Measurements from ENCODE around the gene CEACAM19. TPM values are rescaled to one million over a fixed set of nuclear protein-coding genes. Genes with fewer than 3 reads are reported as not detected.
"Not testable (repeated sequence)": the region's sequence is repeated elsewhere in the genome, so short reads cannot be mapped to it uniquely, and the experiment has no call there.

The CEACAM19 gene
- total and polyA plus RNA-seq, 5 experiments from 2014 or later, result 0.14 to 3.6 (median 1.9) TPM; not detected in 2

DNA sequence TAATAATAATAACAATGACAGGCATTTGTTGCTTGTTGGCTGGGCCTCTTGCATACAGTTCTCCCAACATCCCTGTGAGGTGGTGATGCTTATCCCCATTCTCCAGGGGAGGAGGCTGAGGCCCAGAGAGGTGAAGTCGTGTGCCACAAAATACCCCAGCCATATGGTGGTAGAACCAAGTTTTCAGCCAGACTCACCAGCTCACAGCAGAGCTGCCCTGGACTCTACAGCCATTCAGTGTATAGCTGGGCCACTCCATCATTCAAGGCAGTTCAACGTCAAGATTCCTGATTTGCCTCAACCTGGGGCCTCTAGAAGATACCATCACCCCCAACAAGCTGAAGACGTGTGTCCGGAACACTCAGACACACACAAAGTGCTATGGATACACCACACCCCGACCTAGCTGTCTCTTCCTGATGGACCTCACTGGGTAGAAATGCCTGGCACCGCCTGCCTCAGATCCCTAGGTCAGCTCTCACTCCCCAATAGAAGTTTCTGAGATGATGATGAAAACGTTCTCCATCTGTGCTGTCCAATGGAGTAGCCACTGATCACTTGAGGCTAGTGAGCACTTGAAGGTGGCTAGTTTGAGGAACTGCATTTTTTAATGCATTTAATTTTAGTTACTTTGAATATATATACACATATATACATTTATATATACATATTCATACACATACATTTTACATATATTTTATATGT, 4.3 kb upstream of the CEACAM19 start:
- no peak for ATAC-seq
- H3K4me1 Mint-ChIP-seq, result no peaks in the 10 kb centered on the region
- no peak overlapping the region for H3K4me3 Mint-ChIP-seq
- H3K27ac Mint-ChIP-seq, result no peak overlapping the region
- POLR2A ChIA-PET, result no interaction called here
- H3K36me3 Mint-ChIP-seq, result peaks cover 0 to 7% (median 0%) of the 10 kb centered on the region in 3 donors
- no peak for DNase-seq
- H3K27me3 Mint-ChIP-seq, result peaks cover 0 to 1% (median 0%) of the 10 kb centered on the region in 5 donors
- no peaks in the 10 kb centered on the region for H3K9me3 Mint-ChIP-seq

DNA sequence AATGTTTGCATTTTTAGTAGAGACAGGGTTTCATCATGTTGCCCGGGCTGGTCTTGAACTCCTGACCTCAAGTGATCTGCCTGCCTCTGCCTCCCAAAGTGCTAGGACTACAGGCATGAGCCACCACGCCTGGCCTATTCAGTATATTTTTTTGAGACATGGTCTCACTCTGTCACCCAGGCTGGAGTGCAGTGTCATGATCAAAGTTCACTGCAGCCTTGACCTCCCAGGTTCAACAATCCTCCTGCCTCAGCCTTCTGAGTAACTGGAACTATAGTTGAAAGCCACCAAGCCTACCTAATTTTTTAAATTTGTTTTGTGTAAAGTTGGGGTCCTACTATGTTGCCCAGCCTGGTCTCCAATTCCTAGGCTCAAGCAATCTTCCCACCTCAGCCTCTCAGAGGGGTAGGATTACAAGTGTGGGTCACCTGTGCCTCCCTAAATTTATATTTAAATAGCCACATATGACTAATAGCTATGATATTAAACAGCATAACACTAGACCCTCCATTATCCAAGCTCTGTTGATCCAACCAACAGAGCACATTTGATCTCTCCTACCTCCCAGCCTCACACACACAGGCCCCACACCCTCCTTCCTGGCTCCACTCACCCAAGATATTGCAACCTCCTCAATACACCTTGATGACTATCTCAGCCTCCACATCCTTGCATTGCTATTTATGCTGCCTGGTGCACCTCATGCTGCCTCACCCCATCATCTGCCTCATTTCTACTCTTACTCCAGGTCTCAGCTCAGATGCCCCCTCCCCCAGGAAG, 2.1 kb upstream of the CEACAM19 start:
- ATAC-seq (peak in 1 of 2 donors; percentile 23), DNase-seq (no peak)
- Mint-ChIP-seq H3K4me3 (no peak overlapping the region), H3K36me3 (no peaks in the 10 kb centered on the region), H3K27ac (peak overlapping the region in 1 of 10 donors; percentile 40), H3K4me1 (no peaks in the 10 kb centered on the region), H3K27me3 (peaks cover 0 to 2% (median 0%) of the 10 kb centered on the region in 5 donors), H3K9me3 (no peaks in the 10 kb centered on the region)
- POLR2A ChIA-PET, result no interaction called here

DNA sequence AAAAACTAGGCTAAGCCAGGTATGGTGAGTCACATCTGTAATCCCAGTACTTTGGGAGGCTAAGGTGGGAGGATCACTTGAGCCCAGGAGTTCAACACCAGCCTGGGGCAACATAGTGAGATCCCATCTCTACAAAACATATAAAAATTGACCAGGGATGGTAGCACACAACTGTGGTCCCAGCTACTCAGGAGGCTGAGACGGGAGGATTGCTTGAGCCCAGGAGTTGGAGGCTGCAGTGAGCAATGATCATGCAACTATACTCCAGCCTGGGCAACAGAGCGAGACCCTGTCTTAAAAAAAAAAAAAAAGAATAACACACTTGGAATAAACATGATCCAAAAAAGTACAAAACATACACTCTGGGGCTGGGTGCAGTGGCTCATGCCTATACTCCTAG, 1.3 kb upstream of the CEACAM19 start:
- H3K9me3 Mint-ChIP-seq, ATAC-seq, H3K4me3 Mint-ChIP-seq, H3K27me3 Mint-ChIP-seq, POLR2A ChIA-PET, H3K4me1 Mint-ChIP-seq, H3K27ac Mint-ChIP-seq, H3K36me3 Mint-ChIP-seq, DNase-seq: not testable (repeated sequence)

GRCh38 chr19:44672226-44672625, 944 bp downstream of the CEACAM19 start:
- no peaks in the 10 kb centered on the region for H3K9me3 Mint-ChIP-seq
- POLR2A ChIA-PET, result no interaction called here
- DNase-seq (no peak), ATAC-seq (no peak)
- no peaks in the 10 kb centered on the region for H3K4me1 Mint-ChIP-seq
- H3K27me3 Mint-ChIP-seq, result peaks cover 0 to 3% (median 0%) of the 10 kb centered on the region in 5 donors
- H3K4me3 Mint-ChIP-seq, result no peak overlapping the region
- no peaks in the 10 kb centered on the region for H3K36me3 Mint-ChIP-seq
- no peak overlapping the region for H3K27ac Mint-ChIP-seq

DNA sequence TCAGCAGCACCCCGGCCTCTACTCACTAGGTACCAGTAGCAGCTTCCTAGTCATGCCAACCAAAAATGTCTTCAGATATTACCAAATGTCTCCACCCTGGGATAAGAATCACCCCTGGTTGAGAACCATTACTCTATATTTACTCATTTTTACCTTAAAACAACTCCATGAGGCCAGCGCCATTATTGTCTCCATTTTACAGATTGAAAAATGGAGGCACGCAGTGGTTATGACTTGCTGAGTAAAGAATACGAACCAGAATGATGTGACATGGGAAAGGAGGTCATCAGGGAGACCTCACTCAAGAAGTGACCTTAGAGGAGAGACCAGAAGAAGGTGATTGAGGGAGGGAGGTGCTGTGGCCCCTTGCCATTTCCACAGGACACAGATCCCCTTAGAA, 2.2 kb downstream of the CEACAM19 start:
- Mint-ChIP-seq H3K4me3 (no peak overlapping the region), H3K27ac (no peak overlapping the region), H3K4me1 (no peaks in the 10 kb centered on the region), H3K9me3 (no peaks in the 10 kb centered on the region), H3K36me3 (no peaks in the 10 kb centered on the region), H3K27me3 (peaks cover 0 to 3% (median 0%) of the 10 kb centered on the region in 5 donors)
- POLR2A ChIA-PET, result no interaction called here
- ATAC-seq (no peak), DNase-seq (no peak)

DNA sequence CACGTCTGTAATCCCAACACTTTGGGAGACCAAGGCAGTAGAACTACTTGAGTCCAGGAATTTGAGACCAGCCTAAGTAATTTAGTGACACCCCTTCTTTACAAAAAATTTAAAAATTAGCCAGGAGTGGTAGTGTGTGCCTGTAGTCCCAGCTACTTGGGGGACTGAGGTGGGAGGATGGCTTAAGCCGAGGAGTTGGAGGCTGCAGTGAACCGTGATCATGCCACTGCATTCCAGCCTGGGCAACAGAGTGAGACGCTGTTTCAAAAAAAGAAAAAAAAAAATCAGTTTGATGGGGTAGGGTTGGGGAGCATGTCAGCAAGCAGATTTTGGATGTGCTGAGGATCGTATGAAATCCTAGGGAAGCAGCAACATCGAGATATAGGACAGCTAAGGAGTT, 4.2 kb downstream of the CEACAM19 start:
- Mint-ChIP-seq H3K9me3 (no peaks in the 10 kb centered on the region), H3K4me1 (no peaks in the 10 kb centered on the region), H3K36me3 (no peaks in the 10 kb centered on the region), H3K27me3 (peaks cover 0 to 3% (median 0%) of the 10 kb centered on the region in 5 donors), H3K4me3 (no peak overlapping the region), H3K27ac (no peak overlapping the region)
- POLR2A ChIA-PET, result interaction anchor here (0.7 kb wide), 1 partner anchor 830 kb away, joined by 4 read pairs; no protein-coding TSS in a partner anchor
- ATAC-seq, result no peak
- no peak for DNase-seq

DNA sequence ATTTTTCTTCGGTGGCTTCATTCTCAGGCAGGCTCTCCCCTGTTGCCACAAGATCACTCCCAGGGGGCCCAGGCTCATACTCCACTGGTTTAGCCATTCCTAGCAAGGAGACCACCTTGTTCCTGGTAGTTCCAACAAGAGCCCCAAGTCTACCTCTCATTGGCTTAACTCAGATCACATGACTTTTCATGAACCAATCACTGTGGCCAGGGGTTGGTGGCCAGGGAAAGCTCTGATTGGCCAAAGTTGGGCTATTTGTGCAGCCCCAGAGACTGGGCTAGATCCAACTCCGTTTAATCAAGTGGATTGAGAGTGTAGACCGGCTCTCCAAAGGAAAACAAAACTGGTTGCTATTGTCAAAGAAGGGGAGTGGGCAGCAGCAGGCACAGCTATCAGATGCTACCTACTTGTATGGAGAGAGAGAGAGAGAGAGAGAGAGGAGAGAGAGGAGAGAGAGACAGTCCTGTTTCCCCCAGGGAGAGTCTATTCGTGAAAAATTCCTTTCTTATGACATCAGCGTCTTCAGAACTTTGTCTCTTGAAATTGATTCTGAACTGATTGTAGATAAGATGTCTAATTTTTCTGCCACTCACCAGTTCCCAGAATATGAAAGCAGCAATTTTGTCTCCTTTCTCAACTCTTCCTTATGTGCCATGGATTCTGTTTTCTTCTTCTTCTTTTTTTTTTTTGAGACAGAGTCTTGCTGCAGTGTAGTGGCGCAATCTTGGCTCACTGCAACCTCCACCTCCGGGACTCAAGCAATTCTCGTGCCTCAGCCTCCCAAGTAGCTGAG, 5.9 kb downstream of the CEACAM19 start:
- Mint-ChIP-seq H3K36me3 (no peaks in the 10 kb centered on the region), H3K27ac (peak overlapping the region in 1 of 10 donors; percentile 32), H3K27me3 (peaks cover 0 to 3% (median 0%) of the 10 kb centered on the region in 5 donors), H3K4me3 (no peak overlapping the region), H3K4me1 (no peaks in the 10 kb centered on the region), H3K9me3 (no peaks in the 10 kb centered on the region)
- ATAC-seq, result no peak
- POLR2A ChIA-PET, result no interaction called here
- DNase-seq, result no peak

- POLR2A ChIA-PET, result no interaction called here
- no peak overlapping the region for H3K4me3 Mint-ChIP-seq
- DNase-seq, result no peak
- no peak for ATAC-seq
- H3K9me3 Mint-ChIP-seq, result no peaks in the 10 kb centered on the region
- H3K27me3 Mint-ChIP-seq, result peaks cover 0 to 5% (median 0%) of the 10 kb centered on the region in 5 donors
- H3K4me1 Mint-ChIP-seq, result peaks cover 12 to 16% (median 14%) of the 10 kb centered on the region in 4 donors
- H3K27ac Mint-ChIP-seq, result no peak overlapping the region
- H3K36me3 Mint-ChIP-seq, result no peaks in the 10 kb centered on the region
These were observed 9.3 kb downstream of the CEACAM19 start for GRCh38 chr19:44680536-44680935.

DNA sequence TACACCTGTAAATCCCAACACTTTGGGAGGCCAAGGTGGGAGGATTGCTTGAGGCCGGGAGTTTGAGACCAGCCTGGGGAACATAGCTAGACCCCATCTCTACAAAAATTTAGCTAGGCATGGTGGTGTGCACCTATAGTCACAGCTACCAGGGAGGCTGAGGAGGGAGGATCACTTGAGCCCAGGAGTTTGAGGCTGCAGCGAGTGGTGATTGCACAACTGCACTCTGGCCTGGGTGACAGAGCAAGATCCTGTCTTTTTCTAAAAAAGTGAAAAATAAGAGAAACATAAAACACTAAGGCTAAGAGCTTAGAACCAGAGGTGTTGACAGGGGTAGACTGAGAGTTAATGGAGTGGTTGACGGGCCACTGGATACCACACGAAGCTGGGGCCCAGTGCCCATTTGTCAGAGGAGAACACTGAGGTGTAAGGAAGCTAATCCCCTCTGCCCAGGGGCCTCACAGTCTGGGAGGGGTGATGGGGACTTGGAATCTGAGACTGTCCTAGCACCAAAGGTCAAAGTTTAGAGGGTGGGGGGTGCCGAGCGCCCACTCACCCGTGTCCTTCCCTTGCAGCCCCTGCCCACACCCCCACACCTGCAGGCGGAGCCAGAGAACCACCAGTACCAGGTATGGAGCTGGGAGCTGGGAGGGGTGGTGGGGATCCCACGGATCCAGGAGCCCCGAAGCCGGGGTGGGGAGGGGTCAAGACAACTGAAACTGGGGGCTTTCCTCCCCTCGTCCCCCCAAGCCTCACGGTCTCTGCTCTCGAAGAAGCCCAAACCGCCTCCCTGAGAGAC, 10.9 kb downstream of the CEACAM19 start:
- peaks cover 0 to 12% (median 0%) of the 10 kb centered on the region in 5 donors for H3K27me3 Mint-ChIP-seq
- DNase-seq (no peak), ATAC-seq (no peak)
- POLR2A ChIA-PET, result no interaction called here
- peaks cover 12 to 23% (median 14%) of the 10 kb centered on the region in 4 donors for H3K4me1 Mint-ChIP-seq
- no peaks in the 10 kb centered on the region for H3K9me3 Mint-ChIP-seq
- peak overlapping the region in 1 of 10 donors; percentile 1 for H3K27ac Mint-ChIP-seq
- H3K4me3 Mint-ChIP-seq, result no peak overlapping the region
- H3K36me3 Mint-ChIP-seq, result no peaks in the 10 kb centered on the region

DNA sequence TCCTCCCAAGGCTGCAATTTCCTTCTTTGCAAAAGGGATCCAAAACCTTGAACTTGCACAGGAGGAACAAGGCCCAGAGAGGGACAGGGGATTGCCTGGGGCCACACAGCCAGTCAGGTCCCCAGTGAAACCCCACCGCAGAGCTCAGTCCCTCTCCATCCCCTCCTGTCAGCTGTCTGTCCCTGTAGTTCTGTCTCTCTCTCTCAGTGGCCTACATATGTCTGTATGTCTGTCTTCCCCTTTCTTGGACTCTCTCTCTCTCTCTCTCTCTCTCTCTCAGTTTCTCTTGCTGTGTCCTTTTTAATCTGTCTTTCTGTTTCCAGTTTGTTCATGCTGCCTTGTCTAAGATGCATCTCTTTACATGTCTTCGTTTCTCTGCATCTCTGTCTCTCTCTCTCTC, 11.5 kb downstream of the CEACAM19 start:
- H3K27ac Mint-ChIP-seq, result peak overlapping the region in 5 of 10 donors; percentile 1 to 80 (median 43)
- H3K9me3 Mint-ChIP-seq, result no peaks in the 10 kb centered on the region
- H3K27me3 Mint-ChIP-seq, result peaks cover 0 to 12% (median 1%) of the 10 kb centered on the region in 5 donors
- no peak overlapping the region for H3K4me3 Mint-ChIP-seq
- DNase-seq (no peak), ATAC-seq (no peak)
- no peaks in the 10 kb centered on the region for H3K36me3 Mint-ChIP-seq
- POLR2A ChIA-PET, result no interaction called here
- H3K4me1 Mint-ChIP-seq, result peaks cover 12 to 27% (median 14%) of the 10 kb centered on the region in 4 donors

DNA sequence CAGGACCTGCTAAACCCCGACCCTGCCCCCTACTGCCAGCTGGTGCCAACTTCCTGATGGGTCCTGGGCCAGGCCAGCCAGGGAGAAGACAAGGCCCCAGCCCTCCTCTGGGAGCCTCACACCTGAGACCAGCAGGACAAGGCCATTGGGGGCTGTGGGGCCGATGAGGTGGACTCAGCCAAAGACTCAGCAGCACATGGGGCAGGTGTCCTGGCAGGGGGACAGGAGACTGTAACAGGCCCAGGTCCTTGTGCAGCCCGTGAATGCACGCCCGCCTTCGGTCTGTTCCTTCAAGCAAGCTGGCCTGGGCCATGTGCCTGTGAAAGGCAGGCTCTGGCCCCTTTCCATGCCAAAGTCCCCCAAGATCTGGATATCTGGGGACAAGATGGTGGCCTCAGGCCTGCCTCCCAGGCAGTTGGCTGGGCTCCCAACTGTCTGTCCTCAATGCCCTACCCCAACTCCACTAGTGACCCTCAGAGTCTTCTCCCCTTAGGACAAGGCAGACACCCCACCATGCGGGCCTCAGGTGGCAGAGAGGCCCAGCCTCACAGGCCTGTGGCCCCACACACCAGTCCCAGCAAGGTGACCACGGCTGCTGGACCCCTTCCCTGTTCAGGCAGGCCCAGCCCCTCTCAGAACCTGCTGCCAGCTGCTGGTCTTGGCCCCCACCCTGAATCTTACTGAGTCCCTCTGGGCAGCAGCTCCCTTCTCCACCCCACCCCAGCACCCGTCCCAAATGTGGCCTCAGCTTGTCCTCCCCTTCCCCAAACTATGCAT, 12.3 kb downstream of the CEACAM19 start:
- Mint-ChIP-seq H3K4me1 (peaks cover 12 to 29% (median 14%) of the 10 kb centered on the region in 4 donors), H3K36me3 (no peaks in the 10 kb centered on the region), H3K4me3 (peak overlapping the region in 1 of 10 donors; percentile 13), H3K27ac (peak overlapping the region in 4 of 10 donors; percentile 1 to 80 (median 44)), H3K27me3 (peaks cover 0 to 15% (median 3%) of the 10 kb centered on the region in 5 donors), H3K9me3 (no peaks in the 10 kb centered on the region)
- POLR2A ChIA-PET, result interaction anchor here (0.6 to 0.9 kb wide), 2 partner anchors 26 to 45 kb away, joined by 3 to 4 read pairs; no protein-coding TSS in a partner anchor
- ATAC-seq, result no peak
- no peak for DNase-seq
